C4-2B (cell line): ENCODE data around the gene ANO3.

Source experiments
- CTCF ChIP-seq: fragments of 450-650 bp; conservative IDR thresholded peaks from 2 replicates; pipeline ENCODE4 v1.5.1; 2017; ENCODE audit warnings: mild to moderate bottlenecking
- ZFX ChIP-seq: fragments of 450-650 bp; IDR thresholded peaks from 2 replicates; pipeline ENCODE4 v1.6.1; 2017

GRCh38 chr11:26573896-26574295 lies 242.0 kb downstream of the ANO3 start:
- TF ChIP-seq CTCF (no peak), ZFX (no peak)
